Smooth muscle cell (in vitro differentiated cells): ENCODE results near the gene APOO. TPM values are rescaled to one million over a fixed set of nuclear protein-coding genes. Genes with fewer than 3 reads are reported as not detected.

ENCODE experiments used
- DNase-seq: peaks from one replicate; lab custom pipeline; 2025; ENCODE audit not compliant: unreplicated experiment; lab: John Stamatoyannopoulos, UW
- H2AFZ ChIP-seq: fragments of 200-600 bp; sonication (generic); 2 replicates; pipeline ENCODE4 v1.6.0; 2016; ENCODE audit warnings: antibody characterized with exemption, low read depth, mild to moderate bottlenecking
- H3F3A ChIP-seq: fragments of 200-600 bp; sonication (generic); 2 replicates; pipeline ENCODE4 v1.6.0; 2017; ENCODE audit warnings: antibody characterized with exemption, low read depth
- H3K27ac ChIP-seq: fragments of 200-600 bp; sonication (generic); 2 replicates; pipeline ENCODE4 v1.5.1; 2016; ENCODE audit warnings: low read depth, mild to moderate bottlenecking
- H3K27me3 ChIP-seq: fragments of 200-600 bp; sonication (generic); 2 replicates; pipeline ENCODE4 v1.6.1; 2016; ENCODE audit warnings: low read depth, mild to moderate bottlenecking
- H3K36me3 ChIP-seq: fragments of 200-600 bp; sonication (generic); 2 replicates; pipeline ENCODE4 v1.5.1; 2016; ENCODE audit warnings: low read depth
- H3K4me1 ChIP-seq: fragments of 200-600 bp; sonication (generic); 2 replicates; pipeline ENCODE4 v1.5.1; 2016; ENCODE audit warnings: low read depth
- H3K4me2 ChIP-seq: fragments of 200-600 bp; sonication (generic); 2 replicates; pipeline ENCODE4 v1.6.0; 2016; ENCODE audit warnings: mild to moderate bottlenecking
- H3K4me3 ChIP-seq: fragments of 200-600 bp; sonication (generic); 2 replicates; pipeline ENCODE4 v1.5.1; 2016; ENCODE audit warnings: mild to moderate bottlenecking
- H3K79me2 ChIP-seq: fragments of 200-600 bp; sonication (generic); 2 replicates; pipeline ENCODE4 v1.6.0; 2016; ENCODE audit warnings: low read depth, mild to moderate bottlenecking
- H3K9ac ChIP-seq: fragments of 200-600 bp; sonication (generic); 2 replicates; pipeline ENCODE4 v1.6.0; 2016; ENCODE audit warnings: low read depth
- H3K9me3 ChIP-seq: fragments of 200-600 bp; sonication (generic); replicated peaks from 2 replicates; pipeline ENCODE4 v1.5.1; 2016; ENCODE audit warnings: low read depth
- H4K20me1 ChIP-seq: fragments of 200-600 bp; sonication (generic); 2 replicates; pipeline ENCODE4 v1.6.0; 2016; ENCODE audit warnings: low read depth
- WGBS: methylation state at CpG from one replicate; pipeline ENCODE4 v1.1.7; 2016; ENCODE audit warnings: low lambda C conversion rate; 5-methylcytosine and 5-hydroxymethylcytosine counted together
- polyA plus RNA-seq: library from polyadenylated mRNA; unstranded; fragments of >200 nt; fragmentation: Nextera tagmentation; extraction: Ambion mirVana; gene quantifications from 2 replicates; pipeline ENCODE4 v1.2.1, GENCODE V29; 2016
- total RNA-seq: library from RNA; depleted of rRNA; stranded (reverse); fragments of >200 nt; gene quantifications from 2 replicates; pipeline ENCODE4 v1.2.3, GENCODE V29; 2014
- TF ChIP-seq, protein P1 (sequence below): fragments of 200-600 bp; sonication (generic); IDR thresholded peaks from 2 replicates; pipeline ENCODE4 v1.5.1; 2017; ENCODE audit warnings: borderline replicate concordance, mild to moderate bottlenecking, antibody characterized with exemption; ENCODE audit not compliant: insufficient read depth, poor library complexity, severe bottlenecking

The APOO gene
- total and polyA plus RNA-seq, 2 experiments from 2014 or later: 38.7 to 54.3 TPM

DNA sequence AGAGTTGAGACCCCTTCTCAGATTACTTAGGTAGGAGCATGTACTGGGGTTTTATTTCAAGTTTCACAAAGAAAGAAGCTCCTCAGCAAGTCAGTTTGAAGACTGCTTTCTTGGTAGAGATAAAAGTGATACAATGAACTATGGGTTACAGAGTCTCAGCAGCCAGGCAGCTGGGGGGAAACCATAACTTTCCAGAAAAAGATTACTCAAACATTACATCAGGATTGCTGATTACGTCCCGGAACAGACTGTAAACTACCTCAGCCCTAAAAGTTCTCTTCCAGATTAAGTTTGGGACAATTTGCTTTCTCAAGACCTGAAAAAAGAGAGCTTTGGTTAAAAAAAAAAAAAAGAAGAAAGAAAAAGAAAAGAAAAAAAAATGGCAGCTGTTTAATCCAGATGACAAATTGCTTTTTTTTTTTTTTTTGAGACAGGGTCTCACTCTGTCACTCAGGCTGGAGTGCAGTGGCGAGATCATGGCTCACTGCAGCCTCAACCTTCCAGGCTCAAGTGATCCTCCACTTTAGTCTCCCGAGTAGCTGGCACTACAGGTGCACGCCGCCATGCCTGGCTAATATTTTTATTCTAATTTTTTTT lies 108.2 kb downstream of the APOO start:
- H3K27ac ChIP-seq: peak overlapping the region; percentile 43
- no peaks in the 10 kb centered on the region for H3K27me3 ChIP-seq
- peak overlapping the region; percentile 8 for H3K4me2 ChIP-seq
- no peak for DNase-seq
- peaks cover 23% of the 10 kb centered on the region for H3K4me1 ChIP-seq
- no peak overlapping the region for H3K4me3 ChIP-seq
- no peaks in the 10 kb centered on the region for H3K36me3 ChIP-seq
- H2AFZ ChIP-seq: peak overlapping the region; percentile 78
- H4K20me1 ChIP-seq: no peaks in the 10 kb centered on the region
- H3K9me3 ChIP-seq: no peaks in the 10 kb centered on the region
- WGBS: 65% methylated on average over 6 of the region's 6 CpGs
- H3F3A ChIP-seq: peaks cover 7% of the 10 kb centered on the region
- TF ChIP-seq, protein P1, sequence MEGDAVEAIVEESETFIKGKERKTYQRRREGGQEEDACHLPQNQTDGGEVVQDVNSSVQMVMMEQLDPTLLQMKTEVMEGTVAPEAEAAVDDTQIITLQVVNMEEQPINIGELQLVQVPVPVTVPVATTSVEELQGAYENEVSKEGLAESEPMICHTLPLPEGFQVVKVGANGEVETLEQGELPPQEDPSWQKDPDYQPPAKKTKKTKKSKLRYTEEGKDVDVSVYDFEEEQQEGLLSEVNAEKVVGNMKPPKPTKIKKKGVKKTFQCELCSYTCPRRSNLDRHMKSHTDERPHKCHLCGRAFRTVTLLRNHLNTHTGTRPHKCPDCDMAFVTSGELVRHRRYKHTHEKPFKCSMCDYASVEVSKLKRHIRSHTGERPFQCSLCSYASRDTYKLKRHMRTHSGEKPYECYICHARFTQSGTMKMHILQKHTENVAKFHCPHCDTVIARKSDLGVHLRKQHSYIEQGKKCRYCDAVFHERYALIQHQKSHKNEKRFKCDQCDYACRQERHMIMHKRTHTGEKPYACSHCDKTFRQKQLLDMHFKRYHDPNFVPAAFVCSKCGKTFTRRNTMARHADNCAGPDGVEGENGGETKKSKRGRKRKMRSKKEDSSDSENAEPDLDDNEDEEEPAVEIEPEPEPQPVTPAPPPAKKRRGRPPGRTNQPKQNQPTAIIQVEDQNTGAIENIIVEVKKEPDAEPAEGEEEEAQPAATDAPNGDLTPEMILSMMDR: no peak
- no peak overlapping the region for H3K9ac ChIP-seq
- no peaks in the 10 kb centered on the region for H3K79me2 ChIP-seq

DNA sequence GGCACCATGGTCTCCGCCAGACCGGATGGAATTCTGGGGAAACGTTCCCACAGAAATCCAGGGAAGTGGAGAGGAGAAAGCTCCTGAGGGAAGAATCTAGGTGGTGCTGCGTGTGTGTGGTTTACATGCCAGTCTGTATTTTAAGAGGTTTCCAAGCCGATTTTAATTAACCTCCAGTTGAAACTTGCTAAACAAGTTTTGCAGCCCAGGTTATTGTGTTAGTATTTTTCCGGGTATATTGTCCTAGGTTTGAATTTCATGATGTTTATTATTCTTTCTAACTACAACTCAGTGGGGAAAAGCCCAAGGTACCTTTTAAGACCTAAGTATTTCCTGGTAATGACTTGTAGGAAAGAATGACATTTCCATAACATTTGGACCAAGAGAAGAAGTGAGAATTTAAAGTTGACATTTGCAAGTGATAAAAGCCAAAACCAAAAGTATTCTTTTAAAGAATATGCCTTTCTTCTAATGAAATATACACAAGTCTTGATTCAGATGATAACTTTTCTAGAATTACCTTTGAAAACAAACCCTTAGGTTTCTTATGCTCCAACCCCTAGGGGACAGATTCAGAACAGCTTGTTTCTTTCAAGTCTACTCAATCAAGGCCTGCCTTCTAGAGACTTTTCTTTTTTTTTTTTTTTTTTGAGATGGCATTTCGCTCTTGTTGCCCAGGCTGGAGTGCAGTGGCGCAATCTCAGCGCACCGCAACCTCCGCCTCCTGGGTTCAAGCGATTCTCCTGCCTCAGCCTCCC lies 110.2 kb downstream of the APOO start:
- TF ChIP-seq, protein P1: no peak
- H3K4me1 ChIP-seq: peaks cover 20% of the 10 kb centered on the region
- H3K9ac ChIP-seq: no peak overlapping the region
- no peak overlapping the region for H2AFZ ChIP-seq
- peak overlapping the region; percentile 61 for H3K27ac ChIP-seq
- no peaks in the 10 kb centered on the region for H3K79me2 ChIP-seq
- no peaks in the 10 kb centered on the region for H3K9me3 ChIP-seq
- no peak overlapping the region for H3K4me3 ChIP-seq
- no peaks in the 10 kb centered on the region for H3K27me3 ChIP-seq
- no peak for DNase-seq
- H3K36me3 ChIP-seq: no peaks in the 10 kb centered on the region
- H3F3A ChIP-seq: no peaks in the 10 kb centered on the region
- H4K20me1 ChIP-seq: no peaks in the 10 kb centered on the region
- no peak overlapping the region for H3K4me2 ChIP-seq
- WGBS: 82% methylated on average over 12 of the region's 12 CpGs

DNA sequence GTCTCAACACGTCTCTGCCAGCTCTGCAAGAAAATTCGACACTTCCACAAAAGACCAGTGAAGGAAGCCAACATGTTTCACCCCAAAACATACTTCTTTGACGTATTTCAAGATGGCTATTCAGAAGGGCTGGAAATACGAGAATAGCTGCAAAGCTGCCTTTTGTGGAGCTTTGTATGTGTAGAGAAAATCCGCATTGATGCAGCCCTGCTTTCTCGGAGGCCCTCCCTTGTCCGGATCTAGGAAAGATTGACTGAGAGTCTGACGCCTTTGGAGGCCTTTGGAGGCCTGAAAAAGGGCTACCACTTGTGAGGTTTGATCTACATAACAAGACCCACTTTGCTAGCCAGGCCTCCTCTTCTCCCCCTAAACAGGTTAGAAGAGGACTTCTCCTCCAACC lies 112.5 kb downstream of the APOO start:
- Histone ChIP-seq H3K36me3 (no peaks in the 10 kb centered on the region), H3K79me2 (no peaks in the 10 kb centered on the region), H3K4me3 (no peak overlapping the region), H2AFZ (no peak overlapping the region), H3K9me3 (no peaks in the 10 kb centered on the region), H3F3A (no peaks in the 10 kb centered on the region), H3K27ac (no peak overlapping the region), H3K27me3 (no peaks in the 10 kb centered on the region), H3K4me1 (peaks cover 22% of the 10 kb centered on the region), H3K9ac (no peak overlapping the region), H4K20me1 (no peaks in the 10 kb centered on the region), H3K4me2 (no peak overlapping the region)
- 83% methylated on average over 8 of the region's 8 CpGs for WGBS
- DNase-seq: no peak
- TF ChIP-seq, protein P1: no peak
